Heart left ventricle (tissue), 16 donors: ENCODE data around the gene IQSEC1. TPM values are rescaled to one million over a fixed set of nuclear protein-coding genes. Genes with fewer than 3 reads are reported as not detected.
A peak's percentile ranks its signal among the peaks of the same experiment; 100 is the strongest.

Source experiments
- ATAC-seq, 4 donors: fragments of 200-7000 bp; cut with Tn5 transposase; one replicate each; pipeline ENCODE4 v1.9.1; 2020 to 2022; ENCODE audit warnings: moderate library complexity in 4 of 4, mild to moderate bottlenecking in 3 of 4, moderate number of reproducible peaks in 1 of 4
- DNase-seq, 5 donors: peaks; one replicate each; pipeline ENCODE4 v3.0.0-alpha.2; 2020
- H3K27ac ChIP-seq, 12 donors: fragments of 200-600 bp; sonication (generic) in 4 of 12; one replicate each; pipeline versions ENCODE4 v1.5.0 to v1.8.0; 2016 to 2022; ENCODE audit warnings: mild to moderate bottlenecking in 2 of 12
- H3K27me3 ChIP-seq, 9 donors: fragments of 200-600 bp; sonication (generic) in 2 of 9; one replicate each; pipeline versions ENCODE4 v1.5.1 to v1.8.0; 2016 to 2022; ENCODE audit warnings: mild to moderate bottlenecking in 3 of 9
- H3K36me3 ChIP-seq, 9 donors: fragments of 200-600 bp; sonication (generic) in 2 of 9; one replicate each; pipeline versions ENCODE4 v1.5.0 to v1.8.0; 2018 to 2022; ENCODE audit warnings: mild to moderate bottlenecking in 2 of 9
- H3K4me1 ChIP-seq, 12 donors: fragments of 200-600 bp; sonication (generic) in 4 of 12; one replicate each; pipeline versions ENCODE4 v1.5.0 to v1.8.0; 2016 to 2022; ENCODE audit warnings: mild to moderate bottlenecking in 3 of 12
- H3K4me3 ChIP-seq, 12 donors: fragments of 200-600 bp; sonication (generic) in 4 of 12; one replicate each; pipeline versions ENCODE4 v1.5.0 to v1.8.0; 2017 to 2022; ENCODE audit warnings: mild to moderate bottlenecking in 9 of 12, moderate library complexity in 4 of 12
- H3K9me3 ChIP-seq, 12 donors: fragments of 200-600 bp; sonication (generic) in 4 of 12; one replicate each; pipeline versions ENCODE4 v1.5.0 to v1.8.0; 2016 to 2022; ENCODE audit warnings: mild to moderate bottlenecking in 1 of 12
- CTCF ChIP-seq, 12 donors: fragments of 200-600 bp; sonication (generic) in 4 of 12; IDR thresholded peaks; one replicate each; pipeline versions ENCODE4 v1.5.0 to v1.8.0; 2018 to 2022; ENCODE audit warnings: antibody characterized with exemption in 12 of 12, mild to moderate bottlenecking in 5 of 12
- POLR2A ChIP-seq, 2 donors: fragments of 450-650 bp; IDR thresholded peaks; one replicate each; pipeline ENCODE4 v1.6.1; 2017; ENCODE audit warnings: antibody characterized with exemption in 2 of 2, mild to moderate bottlenecking in 2 of 2, moderate library complexity in 2 of 2
- WGBS, 4 donors: extraction: QIAGEN DNeasy Blood & Tissue Kit in 2 of 4; methylation state at CpG; one replicate each; pipeline versions ENCODE4 v1.1.5 to v1.1.7; 2013 to 2018; 5-methylcytosine and 5-hydroxymethylcytosine counted together
- intact Hi-C, 10 donors: fragments of 100-400 bp; cut with DNase I; formaldehyde crosslinking; loops; one replicate each; pipeline versions ENCODE4 v1.11.1 to v1.14.2; 2022
- polyA plus RNA-seq, 2 donors: library from polyadenylated mRNA; stranded (reverse); fragments of 200-250 nt; gene quantifications; one replicate each; pipeline ENCODE4 v1.2.3, GENCODE V29; 2013
- total RNA-seq, 9 donors: library from RNA; depleted of rRNA in 2 of 9; stranded (reverse); fragments of >200 nt in 2 of 9; fragmentation: NEBNext Ultra II Directional in 3 of 9; extraction: Animal tissue kit (Norgen Biotek cat#: 25700) in 3 of 9; gene quantifications; one replicate each; pipeline versions ENCODE4 v1.1.0 to v1.2.4, GENCODE V29; 2016 to 2023
- donor health status: ischemic (EF 13 %, LVEDD 7.1; RV severe dilation, severe dysfunction).
- donor health status: healthy with polysubstance abuse.
- donor health status: DM: no; HTN: yes; CAD: no.
- donor health status: DM: no; HTN: no; CAD: no.
- donor health status: ischemic (EF 25% LVEDD 6.9; RV normal size, moderate dysfunction).
- donor health status: ischemic (EF 25% LVEDD 5.7; RV mildly dilated, moderate dysfunction).
- donor health status: healthy.
- donor health status: DM: yes; HTN: yes; CAD: no.
- donor health status: ischemic (EF 35%, LVEDD 5.7; RV mildly dilated, moderate dysfunction).
- donor health status: nonischemic (EF 11% LVEDD 7.7; RV severe dilation, severe dysfunction).
- donor health status: DM: yes; HTN: yes; CAD: no.
- donor health status: PGD.
- donor health status: ischemic (EF 29% LVEDD 5.4; RV normal size, mild dysfunction).
- donor health status: nonischemic (EF 23%, LVEDD 6.1; RV moderate dilation, normal function).

Gene IQSEC1
- total and polyA plus RNA-seq, 11 donors: 28.8 to 79.1 (median 62.2) TPM

- TF ChIP-seq CTCF (IDR thresholded peaks at IDR 0.05) (no peak), POLR2A (IDR thresholded peaks at IDR 0.05) (no peak)
These were observed 22.2 kb upstream of the IQSEC1 start for GRCh38 chr3:13095408-13095937.

GRCh38 chr3:13093687-13094086 is 20.5 kb upstream of the IQSEC1 start:
- peak in 1 of 5 donors; percentile 18 for DNase-seq
- no peak for ATAC-seq
- intact Hi-C loops: loop anchor here (2.0 to 10.0 kb wide), 9 partner anchors 101 to 559 kb away; no protein-coding TSS in a partner anchor
- H3K27ac ChIP-seq: peak overlapping the region in 1 of 12 donors; percentile 78
- no peaks in the 10 kb centered on the region for H3K27me3 ChIP-seq
- H3K9me3 ChIP-seq: no peaks in the 10 kb centered on the region
- peaks cover 0 to 24% (median 10%) of the 10 kb centered on the region in 12 donors for H3K4me1 ChIP-seq
- no peak for TF ChIP-seq CTCF (IDR thresholded peaks at IDR 0.05)
- no peak for TF ChIP-seq POLR2A (IDR thresholded peaks at IDR 0.05)
- no peak overlapping the region for H3K4me3 ChIP-seq
- H3K36me3 ChIP-seq: no peaks in the 10 kb centered on the region
- 74 to 79% (median 77%) methylated on average over 9 to 10 of the region's 10 CpGs for WGBS, 4 donors

More at GRCh38 chr3:13095408-13095937, 22.2 kb upstream of the IQSEC1 start:
- 31 to 44% (median 37%) methylated on average over 20 to 21 of the region's 21 CpGs for WGBS, 4 donors
- ATAC-seq: peak in 1 of 4 donors; percentile 20
- H3K27me3 ChIP-seq: no peaks in the 10 kb centered on the region
- DNase-seq: peak in 1 of 5 donors; percentile 34
- H3K27ac ChIP-seq: no peak overlapping the region
- H3K4me1 ChIP-seq: peaks cover 0 to 24% (median 10%) of the 10 kb centered on the region in 12 donors
- no peak overlapping the region for H3K4me3 ChIP-seq
- intact Hi-C loops: loop anchor here in 3 of 10 donors (10.0 kb wide), 2 partner anchors 99 to 189 kb away; no protein-coding TSS in a partner anchor
- no peaks in the 10 kb centered on the region for H3K9me3 ChIP-seq
- no peaks in the 10 kb centered on the region for H3K36me3 ChIP-seq

- Histone ChIP-seq H3K9me3 (no peaks in the 10 kb centered on the region), H3K36me3 (no peaks in the 10 kb centered on the region), H3K27ac (peak overlapping the region in 8 of 12 donors; percentile 28 to 78 (median 60)), H3K4me1 (peaks cover 0 to 24% (median 10%) of the 10 kb centered on the region in 12 donors), H3K27me3 (no peaks in the 10 kb centered on the region), H3K4me3 (peak overlapping the region in 6 of 12 donors; percentile 22 to 34 (median 24))
- DNase-seq (peak; percentile 71 to 86 (median 83)), ATAC-seq (peak; percentile 68 to 87 (median 76))
- TF ChIP-seq CTCF (IDR thresholded peaks at IDR 0.05): no peak
- TF ChIP-seq POLR2A (IDR thresholded peaks at IDR 0.05): no peak
- intact Hi-C loops: loop anchor here (1.0 to 10.0 kb wide), 12 partner anchors 102 to 559 kb away; no protein-coding TSS in a partner anchor
- WGBS, 4 donors: 48 to 55% (median 53%) methylated on average over 21 to 23 of the region's 23 CpGs
These were observed 19.7 kb upstream of the IQSEC1 start for GRCh38 chr3:13092621-13093617.
